Measurements from ENCODE around the gene DDX28.

DNA sequence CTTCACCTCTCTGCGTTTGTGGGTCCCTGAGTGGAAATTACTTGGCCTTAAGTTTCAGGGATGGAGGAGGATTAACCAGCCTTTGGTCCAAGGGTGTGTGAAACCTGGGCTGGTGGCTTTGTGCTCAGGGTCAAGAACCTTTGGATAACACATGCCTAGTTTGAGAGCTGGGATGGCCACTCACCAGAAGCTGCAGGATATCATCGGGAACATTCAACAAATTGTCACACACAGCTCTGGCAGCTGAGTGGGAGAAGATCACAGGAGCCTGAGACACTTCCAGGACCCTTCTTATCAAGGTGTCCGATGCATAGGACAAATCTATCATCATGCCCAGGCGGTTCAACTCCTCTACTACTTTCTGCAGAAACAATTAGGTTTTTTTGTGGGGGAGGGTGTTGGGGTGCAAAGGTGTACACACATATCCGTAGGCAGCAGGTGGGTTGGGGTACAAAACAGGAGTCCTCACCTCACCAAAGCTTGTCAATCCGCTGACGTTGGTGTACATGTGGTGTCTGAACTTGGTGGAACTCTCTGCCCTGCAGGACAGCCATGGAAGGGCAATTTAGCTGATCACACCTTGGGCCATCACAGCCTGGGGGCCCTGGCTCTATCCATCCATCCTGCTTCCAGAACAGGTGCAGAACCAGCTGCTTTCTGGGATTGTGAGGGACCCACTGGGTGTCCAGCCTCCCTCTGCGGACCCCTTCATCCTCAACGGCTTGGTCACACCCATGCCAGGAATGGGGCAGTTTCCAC is 45.4 kb downstream of the DDX28 start:
- no peak for TF ChIP-seq CTCF (IDR thresholded peaks at IDR 0.05 in 2 of 3, conservative IDR thresholded peaks at IDR 0.05 in 1 of 3; ENCODE audit: control insufficient read depth in 2 of 3, extremely low read depth in 1 of 3, insufficient read depth in 1 of 3, low read depth in 3 of 3, low read length in 3 of 3)
- TF ChIP-seq YY1 (IDR thresholded peaks at IDR 0.05; ENCODE audit: low read depth, low read length): no peak
- TF ChIP-seq RFX5 (IDR thresholded peaks at IDR 0.05; ENCODE audit: low read depth, low read length): no peak
- TF ChIP-seq EZH2 (IDR thresholded peaks at IDR 0.05; ENCODE audit: borderline replicate concordance, control insufficient read depth, low read depth, low read length): no peak
- no peak for TF ChIP-seq SUZ12 (IDR thresholded peaks at IDR 0.05; ENCODE audit: unreplicated experiment)

Measured in GM12878 (cell line).